ENCODE measurements around the gene PKDCC.

Gene PKDCC

DNA sequence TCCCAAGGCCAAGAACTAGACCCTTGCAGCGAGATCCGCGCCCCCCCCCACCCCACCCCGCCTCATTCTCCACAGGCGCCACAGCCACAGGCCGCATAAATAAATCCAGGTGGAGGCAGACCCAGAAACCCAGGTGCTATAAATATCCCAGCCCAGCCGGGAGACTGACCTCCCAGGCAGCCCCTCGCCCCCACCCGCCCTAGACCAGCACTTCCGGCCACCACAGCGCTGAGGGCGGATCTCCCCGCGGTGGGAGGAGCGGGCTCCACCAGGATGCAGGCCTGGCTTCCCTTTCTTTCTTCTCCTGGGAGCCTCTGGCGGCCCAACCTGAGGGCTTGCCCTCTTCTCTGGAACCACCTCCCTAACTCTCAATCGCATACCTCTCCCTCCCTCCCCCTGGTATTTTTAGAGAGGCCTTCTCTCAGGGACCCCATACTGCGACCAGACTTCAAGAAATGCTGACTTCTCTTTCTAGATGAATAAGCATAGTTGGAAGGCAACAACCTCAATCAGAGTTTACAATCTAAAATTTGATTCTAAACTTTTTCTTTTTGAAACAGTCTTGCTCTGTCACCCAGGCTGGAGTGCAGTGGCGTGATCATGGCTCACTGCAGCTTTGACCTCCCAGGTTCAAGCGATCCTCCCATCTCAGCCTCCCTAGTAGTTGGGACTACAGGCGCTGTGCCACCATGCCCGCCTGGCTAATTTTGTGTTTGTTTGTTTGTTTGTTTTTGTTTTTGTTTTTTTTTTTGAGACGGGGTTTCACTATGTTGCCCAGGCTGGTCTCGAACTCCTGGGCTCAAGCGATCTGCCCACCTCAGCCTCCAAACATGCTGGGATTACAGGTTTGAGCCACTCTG is 55.0 kb downstream of the PKDCC start:
- ChIA-PET CTCF (no interaction called here), POLR2A (interaction anchor here (1.0 kb wide), 1 partner anchor 39 kb away, joined by 3 read pairs; no protein-coding TSS in a partner anchor)
- TF ChIP-seq ELF4 (IDR thresholded peaks at IDR 0.05): no peak
- no peak for DNase-seq (ENCODE audit: extremely low spot score)

DNA sequence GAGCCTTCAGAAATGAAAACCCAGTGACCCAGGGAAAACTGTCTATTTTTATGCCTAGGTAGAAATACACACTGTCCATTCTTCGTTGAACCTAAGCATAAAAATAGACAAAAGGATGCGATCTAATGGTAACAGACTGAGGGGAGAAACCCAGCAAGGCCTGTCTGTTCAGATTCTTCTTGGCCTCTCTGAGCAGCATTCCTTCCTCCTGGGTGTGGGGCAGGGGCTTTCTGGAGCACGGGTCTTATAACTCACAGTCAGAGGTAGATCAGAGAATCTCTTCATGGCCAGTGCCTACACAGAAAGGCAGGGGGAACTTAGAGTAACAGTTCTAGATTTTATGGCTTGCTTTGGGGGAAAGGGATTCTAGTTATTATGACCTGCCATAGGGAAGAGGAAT is 56.0 kb downstream of the PKDCC start:
- CTCF ChIA-PET: no interaction called here
- POLR2A ChIA-PET: no interaction called here
- TF ChIP-seq FOXK2 (IDR thresholded peaks at IDR 0.05): no peak
- DNase-seq (ENCODE audit: extremely low spot score): no peak

DNA sequence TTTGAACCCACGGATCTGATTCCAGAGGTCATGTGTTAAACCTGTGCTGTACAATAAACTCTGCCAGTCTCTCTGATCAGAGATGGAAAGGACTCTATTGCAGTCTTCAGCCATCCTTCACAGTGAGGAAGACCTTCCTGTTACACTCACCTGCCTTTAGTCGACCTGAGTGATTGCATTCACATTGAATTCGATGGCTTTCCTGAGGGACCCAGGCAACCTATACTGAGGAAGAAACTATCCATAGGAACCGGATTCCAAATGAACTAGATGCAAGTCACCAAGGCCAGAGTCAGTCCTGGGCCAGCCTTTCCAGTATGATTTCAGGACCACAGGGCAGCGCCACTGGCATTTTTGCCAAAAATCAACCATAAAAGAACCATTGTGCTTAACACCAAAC is 56.8 kb downstream of the PKDCC start:
- no peak for DNase-seq (ENCODE audit: extremely low spot score)
- TF ChIP-seq BHLHE40 (IDR thresholded peaks at IDR 0.05; ENCODE audit: borderline replicate concordance) (no peak), HDGF (IDR thresholded peaks at IDR 0.05; ENCODE audit: borderline replicate concordance) (no peak), FOXK2 (IDR thresholded peaks at IDR 0.05) (no peak), L3MBTL2 (conservative IDR thresholded peaks at IDR 0.05) (no peak), SUZ12 (IDR thresholded peaks at IDR 0.05) (no peak), ZNF384 (IDR thresholded peaks at IDR 0.05) (no peak), FOXA1 (IDR thresholded peaks at IDR 0.05) (no peak), FOXM1 (IDR thresholded peaks at IDR 0.05; ENCODE audit: borderline replicate concordance) (no peak), CTBP1 (IDR thresholded peaks at IDR 0.05; ENCODE audit: borderline replicate concordance) (no peak), LEF1 (IDR thresholded peaks at IDR 0.05; ENCODE audit: borderline replicate concordance) (no peak), NFRKB (IDR thresholded peaks at IDR 0.05) (no peak), SP1 (IDR thresholded peaks at IDR 0.05) (no peak), ARNT (IDR thresholded peaks at IDR 0.05) (no peak)
- TF ChIP-seq, protein P1, sequence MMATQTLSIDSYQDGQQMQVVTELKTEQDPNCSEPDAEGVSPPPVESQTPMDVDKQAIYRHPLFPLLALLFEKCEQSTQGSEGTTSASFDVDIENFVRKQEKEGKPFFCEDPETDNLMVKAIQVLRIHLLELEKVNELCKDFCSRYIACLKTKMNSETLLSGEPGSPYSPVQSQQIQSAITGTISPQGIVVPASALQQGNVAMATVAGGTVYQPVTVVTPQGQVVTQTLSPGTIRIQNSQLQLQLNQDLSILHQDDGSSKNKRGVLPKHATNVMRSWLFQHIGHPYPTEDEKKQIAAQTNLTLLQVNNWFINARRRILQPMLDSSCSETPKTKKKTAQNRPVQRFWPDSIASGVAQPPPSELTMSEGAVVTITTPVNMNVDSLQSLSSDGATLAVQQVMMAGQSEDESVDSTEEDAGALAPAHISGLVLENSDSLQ (IDR thresholded peaks at IDR 0.05): no peak
- POLR2A ChIA-PET: no interaction called here
- CTCF ChIA-PET: no interaction called here

DNA sequence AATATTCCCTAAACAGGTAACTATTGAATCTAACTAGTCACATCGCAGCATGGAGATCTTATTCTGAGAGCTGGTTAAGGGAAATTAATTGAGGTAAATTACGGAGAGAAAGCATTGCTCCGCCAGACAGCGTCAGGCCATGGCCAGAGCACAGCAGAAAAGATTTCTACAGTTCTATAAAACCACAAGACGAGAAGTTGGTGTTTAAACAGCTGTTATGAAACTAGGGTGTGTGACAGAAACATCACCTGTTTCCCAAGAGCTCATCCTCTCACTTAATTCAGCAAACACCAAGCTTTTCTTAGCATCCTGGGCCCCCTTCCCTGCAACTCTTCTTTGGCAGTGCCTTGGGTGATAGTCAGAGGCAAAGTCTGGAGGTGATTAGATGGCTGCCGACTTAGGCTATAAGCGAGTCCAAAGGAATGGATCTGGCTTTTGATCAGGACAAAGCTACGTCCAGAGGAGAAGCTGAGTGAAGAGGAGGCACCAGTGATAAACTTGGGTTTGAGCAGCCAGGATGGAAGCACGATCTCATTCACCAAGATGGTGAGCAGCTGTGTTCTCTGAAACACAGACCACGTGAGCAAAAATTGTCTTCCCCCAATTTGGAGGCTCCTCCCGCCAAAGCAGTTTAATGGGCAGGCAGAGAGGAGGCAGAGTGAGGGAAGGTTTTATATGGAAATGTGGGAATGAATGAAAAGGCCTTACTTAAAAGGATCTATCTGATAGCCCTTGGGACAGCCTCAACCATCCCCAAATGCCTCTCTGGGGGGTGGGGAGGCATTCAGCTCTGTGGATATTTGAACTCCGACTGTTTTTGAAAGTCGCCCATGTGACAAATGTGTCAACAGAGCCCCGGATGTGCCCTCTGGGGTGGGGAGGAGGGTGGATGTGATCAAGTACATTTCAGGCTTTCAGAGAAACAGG is 57.8 kb downstream of the PKDCC start:
- TF ChIP-seq L3MBTL2 (conservative IDR thresholded peaks at IDR 0.05): no peak
- TF ChIP-seq ELF4 (IDR thresholded peaks at IDR 0.05): no peak
- TF ChIP-seq ARNT (IDR thresholded peaks at IDR 0.05): no peak
- no peak for TF ChIP-seq FOXM1 (IDR thresholded peaks at IDR 0.05; ENCODE audit: borderline replicate concordance)
- TF ChIP-seq, protein P1 (IDR thresholded peaks at IDR 0.05): no peak
- no peak for TF ChIP-seq LEF1 (IDR thresholded peaks at IDR 0.05; ENCODE audit: borderline replicate concordance)
- TF ChIP-seq TARDBP (IDR thresholded peaks at IDR 0.05): no peak
- TF ChIP-seq SP1 (IDR thresholded peaks at IDR 0.05): no peak
- TF ChIP-seq FOXA1 (IDR thresholded peaks at IDR 0.05): no peak
- no peak for TF ChIP-seq FOXK2 (IDR thresholded peaks at IDR 0.05)
- TF ChIP-seq SUZ12 (IDR thresholded peaks at IDR 0.05): no peak
- TF ChIP-seq CTBP1 (IDR thresholded peaks at IDR 0.05; ENCODE audit: borderline replicate concordance): no peak
- TF ChIP-seq HDGF (IDR thresholded peaks at IDR 0.05; ENCODE audit: borderline replicate concordance): no peak
- TF ChIP-seq ZNF384 (IDR thresholded peaks at IDR 0.05): no peak
- TF ChIP-seq BHLHE40 (IDR thresholded peaks at IDR 0.05; ENCODE audit: borderline replicate concordance): no peak
- no peak for TF ChIP-seq NFRKB (IDR thresholded peaks at IDR 0.05)
- DNase-seq (ENCODE audit: extremely low spot score): no peak
- POLR2A ChIA-PET: interaction anchor here (1.1 to 1.2 kb wide), 2 partner anchors 27 to 36 kb away, joined by 4 read pairs; no protein-coding TSS in a partner anchor
- CTCF ChIA-PET: interaction anchor here (1.4 kb wide), 1 partner anchor 9 kb away, joined by 4 read pairs; no protein-coding TSS in a partner anchor

DNA sequence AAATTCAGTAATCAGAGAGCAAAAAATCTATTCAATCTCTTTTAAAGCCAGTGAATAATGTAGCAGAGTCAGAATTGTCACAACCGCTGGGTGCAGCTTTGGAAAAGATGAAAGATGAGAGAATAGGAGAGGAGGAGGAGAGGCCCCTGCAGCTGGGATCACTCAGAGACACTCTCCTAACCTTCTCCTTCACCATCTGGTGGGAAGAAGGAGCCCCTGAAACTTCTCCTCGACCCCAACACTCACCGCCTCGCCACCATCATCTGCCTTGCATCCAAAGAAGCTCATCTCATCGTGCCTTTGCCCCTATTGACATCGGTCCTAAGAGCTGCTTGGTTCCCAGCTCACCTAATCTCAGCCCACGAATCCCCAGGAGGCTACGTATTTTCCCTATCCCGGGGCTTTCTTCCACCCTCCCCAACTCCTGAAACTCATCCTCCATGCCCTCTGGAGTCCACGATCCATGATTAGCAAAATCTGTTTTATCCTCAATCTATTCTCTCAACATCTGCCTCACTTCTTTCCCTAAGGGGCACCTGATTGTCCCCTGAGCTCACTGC is 58.5 kb downstream of the PKDCC start:
- CTCF ChIA-PET: interaction anchor here (1.4 kb wide), 1 partner anchor 10 kb away, joined by 4 read pairs; no protein-coding TSS in a partner anchor
- no peak for DNase-seq (ENCODE audit: extremely low spot score)
- POLR2A ChIA-PET: interaction anchor here (1.1 to 1.2 kb wide), 2 partner anchors 27 to 35 kb away, joined by 4 read pairs; no protein-coding TSS in a partner anchor
- no peak for TF ChIP-seq SP1 (IDR thresholded peaks at IDR 0.05)
- TF ChIP-seq ZNF384 (IDR thresholded peaks at IDR 0.05): no peak
- TF ChIP-seq FOXK2 (IDR thresholded peaks at IDR 0.05): no peak
- no peak for TF ChIP-seq HDGF (IDR thresholded peaks at IDR 0.05; ENCODE audit: borderline replicate concordance)
- TF ChIP-seq LEF1 (IDR thresholded peaks at IDR 0.05; ENCODE audit: borderline replicate concordance): no peak
- no peak for TF ChIP-seq CTBP1 (IDR thresholded peaks at IDR 0.05; ENCODE audit: borderline replicate concordance)
- no peak for TF ChIP-seq L3MBTL2 (conservative IDR thresholded peaks at IDR 0.05)
- no peak for TF ChIP-seq FOXA1 (IDR thresholded peaks at IDR 0.05)
- TF ChIP-seq SUZ12 (IDR thresholded peaks at IDR 0.05): no peak
- no peak for TF ChIP-seq ELF4 (IDR thresholded peaks at IDR 0.05)
- no peak for TF ChIP-seq BHLHE40 (IDR thresholded peaks at IDR 0.05; ENCODE audit: borderline replicate concordance)
- TF ChIP-seq FOXM1 (IDR thresholded peaks at IDR 0.05; ENCODE audit: borderline replicate concordance): no peak
- no peak for TF ChIP-seq TARDBP (IDR thresholded peaks at IDR 0.05)
- TF ChIP-seq, protein P1 (IDR thresholded peaks at IDR 0.05): no peak
- TF ChIP-seq NFRKB (IDR thresholded peaks at IDR 0.05): no peak
- no peak for TF ChIP-seq ARNT (IDR thresholded peaks at IDR 0.05)

All from HEK293T (cell line).